H1 (cell line): ENCODE data around the gene RAB3GAP2. TPM values are rescaled to one million over a fixed set of nuclear protein-coding genes. Genes with fewer than 3 reads are reported as not detected.

ENCODE experiments used
- CTCF ChIA-PET: fragments of 300-600 bp; sonication (Branson Sonifier 250); formaldehyde crosslinking; loops from one replicate; lab custom pipeline; 2021; ENCODE audit not compliant: partially characterized antibody; lab: Charles Lee
- POLR2A ChIA-PET: fragments of 300-600 bp; sonication (Branson Sonifier 250); formaldehyde crosslinking; loops from one replicate; lab custom pipeline; 2021; ENCODE audit warnings: inconsistent platforms; ENCODE audit not compliant: partially characterized antibody; lab: Charles Lee
- DNase-seq, 2 experiments: peaks; one replicate each; pipeline versions ENCODE4 v3.0.0 to v3.0.0-alpha.2; 2010 to 2022; ENCODE audit warnings: low spot score in 2 of 2, low read depth in 1 of 2, mixed read lengths in 1 of 2
- FAIRE-seq: peaks from 2 replicates; lab custom pipeline; 2011; peaks lifted over from hg19 to GRCh38; lab: Jason Lieb, UNC
- H2AFZ ChIP-seq: 2 replicates; pipeline ENCODE4 v1.8.1; 2012; ENCODE audit warnings: low read length, inconsistent platforms
- H2AK5ac ChIP-seq: 2 replicates; pipeline ENCODE4 v1.6.1; 2013; ENCODE audit warnings: low read depth, low read length
- H2BK120ac ChIP-seq: replicated peaks from 2 replicates; pipeline ENCODE3; 2013; ENCODE audit warnings: low read depth, low read length, inconsistent platforms
- H2BK12ac ChIP-seq: 2 replicates; pipeline ENCODE4 v1.6.1; 2013; ENCODE audit warnings: low read depth, low read length
- H2BK15ac ChIP-seq: 2 replicates; pipeline ENCODE4 v1.6.1; 2013; ENCODE audit warnings: low read length
- H2BK20ac ChIP-seq: 2 replicates; pipeline ENCODE4 v1.6.1; 2013; ENCODE audit warnings: low read length
- H2BK5ac ChIP-seq: 2 replicates; pipeline ENCODE4 v1.6.1; 2013; ENCODE audit warnings: low read depth, low read length
- H3K14ac ChIP-seq: 2 replicates; pipeline ENCODE4 v1.6.1; 2013; ENCODE audit warnings: inconsistent platforms; ENCODE audit not compliant: insufficient read length
- H3K18ac ChIP-seq: 2 replicates; pipeline ENCODE4 v1.6.1; 2013; ENCODE audit warnings: low read length; ENCODE audit errors: extremely low read depth
- H3K23ac ChIP-seq: 2 replicates; pipeline ENCODE4 v1.6.1; 2013; ENCODE audit warnings: inconsistent platforms; ENCODE audit not compliant: insufficient read length
- H3K23me2 ChIP-seq: 2 replicates; pipeline ENCODE4 v1.6.1; 2013; ENCODE audit warnings: low read depth, low read length
- H3K27ac ChIP-seq: 2 replicates; pipeline ENCODE4 v1.6.1; 2011; ENCODE audit warnings: low read depth, low read length, inconsistent platforms
- H3K27me3 ChIP-seq, 4 experiments: replicated peaks in 1 of 4; 1 replicate in 1 of 4; 2 replicates in 3 of 4; pipeline versions ENCODE4 v1.6.1 to v1.8.1; 2011 to 2013; ENCODE audit warnings: low read length in 3 of 4, mild to moderate bottlenecking in 3 of 4, inconsistent platforms in 2 of 4, mixed read lengths in 2 of 4, moderate library complexity in 1 of 4; ENCODE audit not compliant: control insufficient read depth in 3 of 4, insufficient read depth in 3 of 4; ENCODE audit errors: extremely low read depth in 1 of 4
- H3K36me3 ChIP-seq, 4 experiments: 2 replicates each; pipeline versions ENCODE4 v1.6.1 to v1.8.1; 2011 to 2013; ENCODE audit warnings: mild to moderate bottlenecking in 4 of 4, low read length in 3 of 4, moderate library complexity in 2 of 4, control low read depth in 1 of 4, inconsistent platforms in 1 of 4; ENCODE audit not compliant: insufficient read depth in 4 of 4, control insufficient read depth in 2 of 4
- H3K4ac ChIP-seq: replicated peaks from 2 replicates; pipeline ENCODE3; 2013; ENCODE audit warnings: low read length, low read depth, mixed read lengths, inconsistent platforms; ENCODE audit not compliant: insufficient read length
- H3K4me1 ChIP-seq, 4 experiments: replicated peaks in 1 of 4; 1 replicate in 1 of 4; 2 replicates in 3 of 4; pipeline versions ENCODE4 v1.6.1 to v1.8.1; 2011 to 2013; ENCODE audit warnings: low read length in 3 of 4, inconsistent platforms in 2 of 4, mixed read lengths in 1 of 4; ENCODE audit not compliant: insufficient read depth in 4 of 4, control insufficient read depth in 3 of 4
- H3K4me2 ChIP-seq, 2 experiments: 2 replicates each; pipeline versions ENCODE4 v1.6.1 to v1.8.1; 2011 to 2013; ENCODE audit warnings: low read depth in 2 of 2, low read length in 2 of 2, control low read depth in 1 of 2, inconsistent platforms in 1 of 2, mild to moderate bottlenecking in 1 of 2; ENCODE audit not compliant: insufficient read depth in 1 of 2
- H3K4me3 ChIP-seq, 4 experiments: fragments of 200-600, 300-600 bp in 1 of 4; sonication (generic), shearing (Covaris generic), sonication (Bioruptor Twin) in 1 of 4; 2 replicates each; pipeline versions ENCODE4 v1.5.1 to v1.8.1; 2011 to 2016; ENCODE audit warnings: low read length in 4 of 4, low read depth in 3 of 4, control low read depth in 2 of 4, inconsistent platforms in 2 of 4, mild to moderate bottlenecking in 2 of 4, mixed read lengths in 1 of 4, moderate library complexity in 1 of 4; ENCODE audit not compliant: insufficient read depth in 2 of 4; ENCODE audit errors: extremely low read depth in 1 of 4
- H3K56ac ChIP-seq: replicated peaks from 2 replicates; pipeline ENCODE3; 2013; ENCODE audit warnings: low read depth, mild to moderate bottlenecking, mixed read lengths, low read length, inconsistent platforms; ENCODE audit not compliant: insufficient read length
- H3K79me1 ChIP-seq: 2 replicates; pipeline ENCODE4 v1.6.1; 2013; ENCODE audit warnings: low read depth, low read length, control low read depth
- H3K79me2 ChIP-seq, 2 experiments: 2 replicates each; pipeline versions ENCODE4 v1.6.1 to v1.8.1; 2012 to 2013; ENCODE audit warnings: low read length in 2 of 2, mild to moderate bottlenecking in 2 of 2, inconsistent platforms in 1 of 2; ENCODE audit not compliant: insufficient read depth in 2 of 2, control insufficient read depth in 1 of 2
- H3K9ac ChIP-seq, 4 experiments: replicated peaks in 1 of 4; 1 replicate in 1 of 4; 2 replicates in 3 of 4; pipeline versions ENCODE4 v1.6.1 to v1.8.1; 2011 to 2013; ENCODE audit warnings: low read depth in 3 of 4, low read length in 3 of 4, control low read depth in 2 of 4, mild to moderate bottlenecking in 2 of 4, moderate library complexity in 2 of 4, inconsistent platforms in 1 of 4; ENCODE audit errors: extremely low read depth in 1 of 4
- H3K9me3 ChIP-seq, 2 experiments: 2 replicates each; pipeline versions ENCODE4 v1.6.1 to v1.8.1; 2012 to 2013; ENCODE audit warnings: mild to moderate bottlenecking in 2 of 2, moderate library complexity in 2 of 2, control low read depth in 1 of 2, inconsistent platforms in 1 of 2, low read depth in 1 of 2, low read length in 1 of 2, mixed read lengths in 1 of 2; ENCODE audit not compliant: insufficient read depth in 2 of 2
- H4K20me1 ChIP-seq, 2 experiments: replicated peaks in 1 of 2; 2 replicates each; pipeline versions ENCODE3 to v1.8.1; 2011 to 2013; ENCODE audit warnings: inconsistent platforms in 2 of 2, low read length in 2 of 2, mild to moderate bottlenecking in 1 of 2; ENCODE audit not compliant: insufficient read depth in 2 of 2, control insufficient read depth in 1 of 2
- H4K5ac ChIP-seq: 2 replicates; pipeline ENCODE4 v1.6.1; 2013; ENCODE audit warnings: low read length, low read depth, mixed read lengths, inconsistent platforms; ENCODE audit not compliant: insufficient read length
- H4K8ac ChIP-seq: 2 replicates; pipeline ENCODE4 v1.8.0; 2013; ENCODE audit warnings: mild to moderate bottlenecking, moderate library complexity, low read length, inconsistent platforms; ENCODE audit not compliant: insufficient read depth; ENCODE audit errors: extremely low read depth
- H4K91ac ChIP-seq: replicated peaks from 2 replicates; pipeline ENCODE3; 2013; ENCODE audit warnings: low read length, mixed read lengths, inconsistent platforms; ENCODE audit not compliant: insufficient read length
- ATF3 ChIP-seq: IDR thresholded peaks from 2 replicates; pipeline ENCODE4 v1.6.1; 2011; ENCODE audit warnings: low read depth, mild to moderate bottlenecking, low read length; ENCODE audit not compliant: insufficient read depth
- CREB1 ChIP-seq: IDR thresholded peaks from 2 replicates; pipeline ENCODE4 v1.6.1; 2012; ENCODE audit warnings: inconsistent platforms
- PHF8 ChIP-seq: fragments of 200-600 bp; sonication (generic); conservative IDR thresholded peaks from 2 replicates; pipeline ENCODE4 v1.7.1; 2012; ENCODE audit warnings: low read depth, mild to moderate bottlenecking, inconsistent platforms, low read length, moderate library complexity
- RBBP5 ChIP-seq: IDR thresholded peaks from 2 replicates; pipeline ENCODE4 v1.7.1; 2012; ENCODE audit warnings: low read depth, mild to moderate bottlenecking, inconsistent platforms, low read length, moderate library complexity, borderline replicate concordance
- TBP ChIP-seq: IDR thresholded peaks from 2 replicates; pipeline ENCODE4 v1.6.1; 2011; ENCODE audit warnings: low read depth, low read length, improper control_type of control experiment
- WGBS, 2 experiments: shearing (Covaris generic) in 1 of 2; methylation state at CpG; one replicate each; pipeline versions ENCODE4 v1.1.6 to v1.1.7; 2013 to 2015; ENCODE audit warnings: low lambda C conversion rate in 2 of 2, mixed read lengths in 2 of 2, inconsistent platforms in 1 of 2, low coverage in 1 of 2, missing lambda C conversion rate in 1 of 2; ENCODE audit not compliant: insufficient replicate concordance in 2 of 2, insufficient coverage in 1 of 2, insufficient read length in 1 of 2; ENCODE audit errors: extremely low coverage in 1 of 2, missing lambda C conversion rate in 1 of 2; 5-methylcytosine and 5-hydroxymethylcytosine counted together
- polyA plus RNA-seq, 7 experiments: library from polyadenylated mRNA; depleted of rRNA in 3 of 7; stranded (reverse) in 5 of 7; unstranded in 2 of 7; fragments of >200 nt in 5 of 7; fragments of 200-250 nt in 2 of 7; gene quantifications; 1 replicate in 5 of 7; 2 replicates in 1 of 7; 4 replicates in 1 of 7; pipeline versions ENCODE4 v1.2.1 to v1.2.3, GENCODE V29; 2011 to 2013; ENCODE audit warnings: missing spikeins in 2 of 7, mixed read lengths in 2 of 7
- total RNA-seq: library from RNA; stranded (reverse); fragmentation: NEBNext Ultra II Directional; extraction: Animal tissue kit (Norgen Biotek cat#: 25700); gene quantifications from 2 replicates; pipeline ENCODE4 v1.2.1, GENCODE V29; 2021

RAB3GAP2 gene
- total and polyA plus RNA-seq, 2 of the 8 experiments (the other 6 are each of a cell fraction or from before 2014, with no cell fraction given) = 19.7 to 52.7 TPM

GRCh38 chr1:220239966-220240365 is 32.3 kb downstream of the RAB3GAP2 start:
- H3K79me1 ChIP-seq = no peaks in the 10 kb centered on the region
- no peak overlapping the region for H3K18ac ChIP-seq
- no peak overlapping the region for H4K5ac ChIP-seq
- H2BK120ac ChIP-seq = no peak overlapping the region
- H3K23ac ChIP-seq = no peak overlapping the region
- H3K27me3 ChIP-seq = no peaks in the 10 kb centered on the region
- no peak overlapping the region for H2BK12ac ChIP-seq
- H3K9ac ChIP-seq = no peak overlapping the region
- H3K56ac ChIP-seq = no peak overlapping the region
- H3K23me2 ChIP-seq = no peaks in the 10 kb centered on the region
- no peak overlapping the region for H3K4me2 ChIP-seq
- H2BK15ac ChIP-seq = no peak overlapping the region
- CTCF ChIA-PET = interaction anchor here (0.9 to 2.0 kb wide), 2 partner anchors 10 to 20 kb away, joined by 3 to 7 read pairs; no protein-coding TSS in a partner anchor
- H3K79me2 ChIP-seq = peaks cover 0 to 89% of the 10 kb centered on the region in 2 experiments; a peak in 3 of 4 replicates
- POLR2A ChIA-PET = no interaction called here
- H3K27ac ChIP-seq = no peak overlapping the region
- no peaks in the 10 kb centered on the region for H3K36me3 ChIP-seq
- no peak overlapping the region for H4K91ac ChIP-seq
- no peak overlapping the region for H4K8ac ChIP-seq
- H2AFZ ChIP-seq = no peak overlapping the region
- no peak overlapping the region for H2BK20ac ChIP-seq
- H3K4ac ChIP-seq = no peak overlapping the region
- no peak for DNase-seq
- no peak overlapping the region for H3K4me3 ChIP-seq
- no peaks in the 10 kb centered on the region for H3K9me3 ChIP-seq
- no peak for FAIRE-seq
- 89% methylated on average over 3 of the region's 3 CpGs; no CpG with 5 or more reads in 1 of the 2 experiments for WGBS, 2 experiments
- no peak overlapping the region for H2BK5ac ChIP-seq
- H2AK5ac ChIP-seq = no peak overlapping the region
- peaks cover 0 to 3% (median 0%) of the 10 kb centered on the region in 4 experiments; a peak in 1 of 7 replicates for H3K4me1 ChIP-seq
- peaks cover 0 to 1% of the 10 kb centered on the region in 2 experiments for H4K20me1 ChIP-seq
- no peak overlapping the region for H3K14ac ChIP-seq
- no peak for TF ChIP-seq PHF8
- TF ChIP-seq CREB1 = no peak
- TF ChIP-seq TBP = no peak
- no peak for TF ChIP-seq ATF3
- TF ChIP-seq RBBP5 = no peak
